ENCODE data around the gene CRNKL1. TPM values are rescaled to one million over a fixed set of nuclear protein-coding genes. Genes with fewer than 3 reads are reported as not detected.

Gene CRNKL1
- total RNA-seq, 2 experiments from 2014 or later = 13.9 to 20.0 TPM

- H3K4me3 ChIP-seq (ENCODE audit: low read depth, low read length, poor library complexity, severe bottlenecking) = no peak overlapping the region
- no peaks in the 10 kb centered on the region for H3K9me2 ChIP-seq (ENCODE audit: insufficient read depth, low read length)
- DNase-seq (ENCODE audit: low spot score) = no peak
- H2AFZ ChIP-seq (ENCODE audit: low read length) = no peak overlapping the region
- H3K4me1 ChIP-seq (ENCODE audit: insufficient read depth, low read length, poor library complexity, severe bottlenecking) = no peaks in the 10 kb centered on the region
- no peaks in the 10 kb centered on the region for H3K36me3 ChIP-seq (ENCODE audit: insufficient read depth, low read length)
- H4K20me1 ChIP-seq (ENCODE audit: insufficient read depth, low read length) = no peaks in the 10 kb centered on the region
- POLR2A ChIA-PET = interaction anchor here (0.6 to 1.5 kb wide), 2 partner anchors 19 to 1285 kb away, joined by 3 to 4 read pairs; no protein-coding TSS in a partner anchor
- CTCF ChIA-PET (ENCODE audit: unreplicated experiment) = no interaction called here
- TF ChIP-seq CTCF (conservative IDR thresholded peaks at IDR 0.05; ENCODE audit: low read length) (no peak), EZH2phosphoT487 (IDR thresholded peaks at IDR 0.05; ENCODE audit: borderline replicate concordance, low read depth, low read length) (no peak)
- no peak overlapping the region for H3K27ac ChIP-seq (ENCODE audit: low read depth, low read length, poor library complexity, severe bottlenecking)
- no peaks in the 10 kb centered on the region for H3K79me2 ChIP-seq (ENCODE audit: insufficient read depth, low read depth, low read length)
- H3K4me2 ChIP-seq (ENCODE audit: low read length) = no peak overlapping the region
- no peaks in the 10 kb centered on the region for H3K9me3 ChIP-seq (ENCODE audit: low read length)
- intact Hi-C loops (cut with micrococcal nuclease; ENCODE audit: unreplicated experiment) = no loop called here
- BruUV-seq (replicated peaks) = no TSS peak
These were observed 44.2 kb upstream of the CRNKL1 start for GRCh38 chr20:20096421-20096820.

- Histone ChIP-seq H3K27ac (ENCODE audit: low read depth, low read length, poor library complexity, severe bottlenecking) (no peak overlapping the region), H3K9me3 (ENCODE audit: low read length) (no peaks in the 10 kb centered on the region), H3K79me2 (ENCODE audit: insufficient read depth, low read depth, low read length) (no peaks in the 10 kb centered on the region), H3K4me1 (ENCODE audit: insufficient read depth, low read length, poor library complexity, severe bottlenecking) (no peaks in the 10 kb centered on the region), H3K4me3 (ENCODE audit: low read depth, low read length, poor library complexity, severe bottlenecking) (no peak overlapping the region), H3K36me3 (ENCODE audit: insufficient read depth, low read length) (no peaks in the 10 kb centered on the region), H2AFZ (ENCODE audit: low read length) (no peak overlapping the region), H4K20me1 (ENCODE audit: insufficient read depth, low read length) (no peaks in the 10 kb centered on the region), H3K9me2 (ENCODE audit: insufficient read depth, low read length) (no peaks in the 10 kb centered on the region), H3K4me2 (ENCODE audit: low read length) (no peak overlapping the region)
- no TSS peak for BruUV-seq (replicated peaks)
- DNase-seq (ENCODE audit: low spot score) = no peak
- ChIA-PET POLR2A (interaction anchor here (1.5 kb wide), 1 partner anchor 20 kb away, joined by 3 read pairs; no protein-coding TSS in a partner anchor), CTCF (ENCODE audit: unreplicated experiment) (no interaction called here)
- TF ChIP-seq CTCF (conservative IDR thresholded peaks at IDR 0.05; ENCODE audit: low read length) (no peak), EZH2phosphoT487 (IDR thresholded peaks at IDR 0.05; ENCODE audit: borderline replicate concordance, low read depth, low read length) (no peak)
- intact Hi-C loops (cut with micrococcal nuclease; ENCODE audit: unreplicated experiment) = no loop called here
These were observed 43.0 kb upstream of the CRNKL1 start for GRCh38 chr20:20095114-20095872.

GRCh38 chr20:20094410-20094809 is 42.1 kb upstream of the CRNKL1 start:
- no TSS peak for BruUV-seq (replicated peaks)
- H2AFZ ChIP-seq (ENCODE audit: low read length) = no peak overlapping the region
- DNase-seq (ENCODE audit: low spot score) = no peak
- H3K4me2 ChIP-seq (ENCODE audit: low read length) = no peak overlapping the region
- H3K36me3 ChIP-seq (ENCODE audit: insufficient read depth, low read length) = no peaks in the 10 kb centered on the region
- POLR2A ChIA-PET = no interaction called here
- H4K20me1 ChIP-seq (ENCODE audit: insufficient read depth, low read length) = no peaks in the 10 kb centered on the region
- TF ChIP-seq CTCF (conservative IDR thresholded peaks at IDR 0.05; ENCODE audit: low read length) (no peak), EZH2phosphoT487 (IDR thresholded peaks at IDR 0.05; ENCODE audit: borderline replicate concordance, low read depth, low read length) (no peak)
- no peaks in the 10 kb centered on the region for H3K9me2 ChIP-seq (ENCODE audit: insufficient read depth, low read length)
- no peaks in the 10 kb centered on the region for H3K9me3 ChIP-seq (ENCODE audit: low read length)
- H3K4me3 ChIP-seq (ENCODE audit: low read depth, low read length, poor library complexity, severe bottlenecking) = no peak overlapping the region
- H3K27ac ChIP-seq (ENCODE audit: low read depth, low read length, poor library complexity, severe bottlenecking) = no peak overlapping the region
- CTCF ChIA-PET (ENCODE audit: unreplicated experiment) = no interaction called here
- no peaks in the 10 kb centered on the region for H3K79me2 ChIP-seq (ENCODE audit: insufficient read depth, low read depth, low read length)
- intact Hi-C loops (cut with micrococcal nuclease; ENCODE audit: unreplicated experiment) = no loop called here
- H3K4me1 ChIP-seq (ENCODE audit: insufficient read depth, low read length, poor library complexity, severe bottlenecking) = no peaks in the 10 kb centered on the region
